KMS-11 (cell line): ENCODE measurements around the gene TMEM97.

Experiments used
- H2AFZ ChIP-seq: fragments of 200-600 bp; sonication (generic); 2 replicates; pipeline ENCODE4 v1.6.1; 2016; ENCODE audit warnings: antibody characterized with exemption, mixed run types, low read depth
- H3K27ac ChIP-seq: fragments of 200-600 bp; sonication (generic); 2 replicates; pipeline ENCODE4 v1.6.1; 2016; ENCODE audit warnings: mild to moderate bottlenecking, mixed run types
- H3K27me3 ChIP-seq: fragments of 200-600 bp; sonication (generic); 2 replicates; pipeline ENCODE4 v1.6.1; 2017; ENCODE audit warnings: mild to moderate bottlenecking, low read depth, mixed run types, moderate library complexity; ENCODE audit not compliant: insufficient read depth
- H3K36me3 ChIP-seq: fragments of 200-600 bp; sonication (generic); 2 replicates; pipeline ENCODE4 v1.6.1; 2017; ENCODE audit warnings: mild to moderate bottlenecking, mixed run types; ENCODE audit not compliant: insufficient read depth
- H3K4me1 ChIP-seq: fragments of 200-600 bp; sonication (generic); 2 replicates; pipeline ENCODE4 v1.6.1; 2016; ENCODE audit warnings: mild to moderate bottlenecking, low read depth, mixed run types; ENCODE audit not compliant: poor library complexity, severe bottlenecking
- H3K4me2 ChIP-seq: fragments of 200-600 bp; sonication (generic); 2 replicates; pipeline ENCODE4 v1.7.0; 2016; ENCODE audit warnings: mild to moderate bottlenecking, mixed run types
- H3K4me3 ChIP-seq: fragments of 200-600 bp; sonication (generic); IDR thresholded peaks from 2 replicates; pipeline ENCODE4 v1.6.1; 2017; ENCODE audit warnings: low read depth, low read length, mixed read lengths; ENCODE audit not compliant: insufficient read depth
- H3K79me2 ChIP-seq: fragments of 200-600 bp; sonication (generic); 2 replicates; pipeline ENCODE4 v1.6.1; 2016; ENCODE audit warnings: low read depth, mixed run types; ENCODE audit not compliant: insufficient read depth
- H3K9ac ChIP-seq: fragments of 200-600 bp; sonication (generic); 2 replicates; pipeline ENCODE4 v1.6.1; 2016; ENCODE audit warnings: mild to moderate bottlenecking, mixed run types
- H4K20me1 ChIP-seq: fragments of 200-600 bp; sonication (generic); 2 replicates; pipeline ENCODE4 v1.6.1; 2016; ENCODE audit warnings: mild to moderate bottlenecking, mixed run types; ENCODE audit not compliant: insufficient read depth
- CTCF ChIP-seq: fragments of 200-600 bp; sonication (generic); conservative IDR thresholded peaks from 2 replicates; pipeline ENCODE4 v1.6.1; 2017; ENCODE audit warnings: low read depth, mild to moderate bottlenecking, antibody characterized with exemption, low read length, moderate library complexity, mixed read lengths

Gene TMEM97

GRCh38 chr17:28370744-28371103 is 51.7 kb downstream of the TMEM97 start:
- peaks cover 18% of the 10 kb centered on the region for H3K4me1 ChIP-seq
- H3K4me3 ChIP-seq = no peak overlapping the region
- H4K20me1 ChIP-seq = no peaks in the 10 kb centered on the region
- H2AFZ ChIP-seq = peak overlapping the region; percentile 98; the same call in 1 of the 2 replicates
- H3K27me3 ChIP-seq = no peaks in the 10 kb centered on the region; the same call in 1 of the 2 replicates
- no peaks in the 10 kb centered on the region for H3K36me3 ChIP-seq
- no peak overlapping the region for H3K27ac ChIP-seq
- no peak overlapping the region for H3K9ac ChIP-seq
- peak overlapping the region; percentile 94 for H3K4me2 ChIP-seq
- no peak for TF ChIP-seq CTCF
- no peaks in the 10 kb centered on the region for H3K79me2 ChIP-seq

- H3K4me1 ChIP-seq = peaks cover 18% of the 10 kb centered on the region
- H3K4me2 ChIP-seq = peak within 1 kb of the TSS; percentile 94
- no peak for TF ChIP-seq CTCF
- no peaks in the 10 kb centered on the region for H3K36me3 ChIP-seq
- peak within 1 kb of the TSS; percentile 98 for H2AFZ ChIP-seq
- H3K9ac ChIP-seq = peak within 1 kb of the TSS; percentile 41; the same call in 1 of the 2 replicates
- no peak within 1 kb of the TSS for H3K27ac ChIP-seq
- no peaks in the 10 kb centered on the region for H4K20me1 ChIP-seq
- H3K79me2 ChIP-seq = no peaks in the 10 kb centered on the region
- no peaks in the 10 kb centered on the region; the same call in 1 of the 2 replicates for H3K27me3 ChIP-seq
- H3K4me3 ChIP-seq = no peak within 1 kb of the TSS
These were observed 52.5 kb downstream of the TMEM97 start, which contains the start of gene SARM1 for GRCh38 chr17:28371245-28372202. TSS of gene SARM1 (plus strand) at chr17:28371694. CDS start at chr17:28372033, 339 bp downstream.

- Histone ChIP-seq H3K79me2 (no peaks in the 10 kb centered on the region), H3K4me2 (peak overlapping the region; percentile 94), H3K4me3 (no peak overlapping the region), H2AFZ (peak overlapping the region; percentile 98), H3K27me3 (no peaks in the 10 kb centered on the region; the same call in 1 of the 2 replicates), H3K36me3 (no peaks in the 10 kb centered on the region), H3K9ac (peak overlapping the region; percentile 41; the same call in 1 of the 2 replicates), H3K4me1 (peaks cover 18% of the 10 kb centered on the region), H3K27ac (no peak overlapping the region), H4K20me1 (no peaks in the 10 kb centered on the region)
- no peak for TF ChIP-seq CTCF
These were observed 53.4 kb downstream of the TMEM97 start for GRCh38 chr17:28372203-28372944.

- H3K4me2 ChIP-seq = peak overlapping the region; percentile 94
- no peak for TF ChIP-seq CTCF
These were observed 53.9 kb downstream of the TMEM97 start for GRCh38 chr17:28372945-28373274.

More at GRCh38 chr17:28372945-28373274, 53.9 kb downstream of the TMEM97 start:
- Histone ChIP-seq H3K79me2 (no peaks in the 10 kb centered on the region), H3K4me1 (peaks cover 18% of the 10 kb centered on the region), H2AFZ (no peak overlapping the region), H3K4me3 (no peak overlapping the region), H3K9ac (no peak overlapping the region), H3K27ac (no peak overlapping the region), H4K20me1 (no peaks in the 10 kb centered on the region), H3K36me3 (no peaks in the 10 kb centered on the region), H3K27me3 (no peaks in the 10 kb centered on the region; the same call in 1 of the 2 replicates)
